Heart left ventricle (tissue), 16 donors: ENCODE measurements around the gene TDO2. TPM values are rescaled to one million over a fixed set of nuclear protein-coding genes. Genes with fewer than 3 reads are reported as not detected.

Experiments
- ATAC-seq, 4 donors: fragments of 200-7000 bp; cut with Tn5 transposase; one replicate each; pipeline ENCODE4 v1.9.1; 2020 to 2022; ENCODE audit warnings: moderate library complexity in 4 of 4, mild to moderate bottlenecking in 3 of 4, moderate number of reproducible peaks in 1 of 4
- DNase-seq, 5 donors: peaks; one replicate each; pipeline ENCODE4 v3.0.0-alpha.2; 2020
- H3K27ac ChIP-seq, 12 donors: fragments of 200-600 bp; sonication (generic) in 4 of 12; one replicate each; pipeline versions ENCODE4 v1.5.0 to v1.8.0; 2016 to 2022; ENCODE audit warnings: mild to moderate bottlenecking in 2 of 12
- H3K27me3 ChIP-seq, 9 donors: fragments of 200-600 bp; sonication (generic) in 2 of 9; one replicate each; pipeline versions ENCODE4 v1.5.1 to v1.8.0; 2016 to 2022; ENCODE audit warnings: mild to moderate bottlenecking in 3 of 9
- H3K36me3 ChIP-seq, 9 donors: fragments of 200-600 bp; sonication (generic) in 2 of 9; one replicate each; pipeline versions ENCODE4 v1.5.0 to v1.8.0; 2018 to 2022; ENCODE audit warnings: mild to moderate bottlenecking in 2 of 9
- H3K4me1 ChIP-seq, 12 donors: fragments of 200-600 bp; sonication (generic) in 4 of 12; one replicate each; pipeline versions ENCODE4 v1.5.0 to v1.8.0; 2016 to 2022; ENCODE audit warnings: mild to moderate bottlenecking in 3 of 12
- H3K4me3 ChIP-seq, 12 donors: fragments of 200-600 bp; sonication (generic) in 4 of 12; one replicate each; pipeline versions ENCODE4 v1.5.0 to v1.8.0; 2017 to 2022; ENCODE audit warnings: mild to moderate bottlenecking in 9 of 12, moderate library complexity in 4 of 12
- H3K9me3 ChIP-seq, 12 donors: fragments of 200-600 bp; sonication (generic) in 4 of 12; one replicate each; pipeline versions ENCODE4 v1.5.0 to v1.8.0; 2016 to 2022; ENCODE audit warnings: mild to moderate bottlenecking in 1 of 12
- POLR2A ChIP-seq, 2 donors: fragments of 450-650 bp; IDR thresholded peaks; one replicate each; pipeline ENCODE4 v1.6.1; 2017; ENCODE audit warnings: antibody characterized with exemption in 2 of 2, mild to moderate bottlenecking in 2 of 2, moderate library complexity in 2 of 2
- WGBS, 4 donors: extraction: QIAGEN DNeasy Blood & Tissue Kit in 2 of 4; methylation state at CpG; one replicate each; pipeline versions ENCODE4 v1.1.5 to v1.1.7; 2013 to 2018; 5-methylcytosine and 5-hydroxymethylcytosine counted together
- intact Hi-C, 10 donors: fragments of 100-400 bp; cut with DNase I; formaldehyde crosslinking; loops; one replicate each; pipeline versions ENCODE4 v1.11.1 to v1.14.2; 2022
- polyA plus RNA-seq, 2 donors: library from polyadenylated mRNA; stranded (reverse); fragments of 200-250 nt; gene quantifications; one replicate each; pipeline ENCODE4 v1.2.3, GENCODE V29; 2013
- total RNA-seq, 9 donors: library from RNA; depleted of rRNA in 2 of 9; stranded (reverse); fragments of >200 nt in 2 of 9; fragmentation: NEBNext Ultra II Directional in 3 of 9; extraction: Animal tissue kit (Norgen Biotek cat#: 25700) in 3 of 9; gene quantifications; one replicate each; pipeline versions ENCODE4 v1.1.0 to v1.2.4, GENCODE V29; 2016 to 2023
- TF ChIP-seq, protein P1 (sequence below), 12 donors: fragments of 200-600 bp; sonication (generic) in 4 of 12; IDR thresholded peaks; one replicate each; pipeline versions ENCODE4 v1.5.0 to v1.8.0; 2018 to 2022; ENCODE audit warnings: antibody characterized with exemption in 12 of 12, mild to moderate bottlenecking in 5 of 12
- donor health status: ischemic (EF 13 %, LVEDD 7.1; RV severe dilation, severe dysfunction).
- donor health status: healthy with polysubstance abuse.
- donor health status: DM: no; HTN: yes; CAD: no.
- donor health status: DM: no; HTN: no; CAD: no.
- donor health status: ischemic (EF 25% LVEDD 6.9; RV normal size, moderate dysfunction).
- donor health status: ischemic (EF 25% LVEDD 5.7; RV mildly dilated, moderate dysfunction).
- donor health status: healthy.
- donor health status: DM: yes; HTN: yes; CAD: no.
- donor health status: ischemic (EF 35%, LVEDD 5.7; RV mildly dilated, moderate dysfunction).
- donor health status: nonischemic (EF 11% LVEDD 7.7; RV severe dilation, severe dysfunction).
- donor health status: DM: yes; HTN: yes; CAD: no.
- donor health status: PGD.
- donor health status: ischemic (EF 29% LVEDD 5.4; RV normal size, mild dysfunction).
- donor health status: nonischemic (EF 23%, LVEDD 6.1; RV moderate dilation, normal function).

The TDO2 gene
- total and polyA plus RNA-seq, 11 donors, result 0.04 to 1.5 (median 0.24) TPM; not detected in 7

DNA sequence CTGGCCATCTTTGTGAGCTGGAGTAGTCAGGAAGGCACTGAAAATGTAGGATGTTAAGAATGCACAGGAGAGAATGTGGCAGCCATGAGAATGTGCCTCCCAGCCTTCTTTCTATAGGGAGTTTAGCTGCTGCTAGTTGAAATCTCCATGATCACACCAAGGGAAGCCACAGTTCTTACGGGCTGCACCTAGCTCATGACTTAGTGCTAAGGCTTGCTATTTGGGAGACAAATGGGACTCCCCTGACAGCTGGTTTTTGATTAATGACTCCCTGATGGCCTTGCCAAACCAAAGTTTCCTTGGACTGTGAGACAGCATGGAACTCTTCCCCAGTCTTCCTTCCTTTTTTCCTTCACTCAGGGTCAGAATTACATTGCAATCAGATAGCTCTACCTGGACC is 41.0 kb downstream of the TDO2 start:
- WGBS, 4 donors, result 84 to 100% (median 92%) methylated on average over 1 of the region's 1 CpG
- TF ChIP-seq, protein P1, sequence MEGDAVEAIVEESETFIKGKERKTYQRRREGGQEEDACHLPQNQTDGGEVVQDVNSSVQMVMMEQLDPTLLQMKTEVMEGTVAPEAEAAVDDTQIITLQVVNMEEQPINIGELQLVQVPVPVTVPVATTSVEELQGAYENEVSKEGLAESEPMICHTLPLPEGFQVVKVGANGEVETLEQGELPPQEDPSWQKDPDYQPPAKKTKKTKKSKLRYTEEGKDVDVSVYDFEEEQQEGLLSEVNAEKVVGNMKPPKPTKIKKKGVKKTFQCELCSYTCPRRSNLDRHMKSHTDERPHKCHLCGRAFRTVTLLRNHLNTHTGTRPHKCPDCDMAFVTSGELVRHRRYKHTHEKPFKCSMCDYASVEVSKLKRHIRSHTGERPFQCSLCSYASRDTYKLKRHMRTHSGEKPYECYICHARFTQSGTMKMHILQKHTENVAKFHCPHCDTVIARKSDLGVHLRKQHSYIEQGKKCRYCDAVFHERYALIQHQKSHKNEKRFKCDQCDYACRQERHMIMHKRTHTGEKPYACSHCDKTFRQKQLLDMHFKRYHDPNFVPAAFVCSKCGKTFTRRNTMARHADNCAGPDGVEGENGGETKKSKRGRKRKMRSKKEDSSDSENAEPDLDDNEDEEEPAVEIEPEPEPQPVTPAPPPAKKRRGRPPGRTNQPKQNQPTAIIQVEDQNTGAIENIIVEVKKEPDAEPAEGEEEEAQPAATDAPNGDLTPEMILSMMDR (IDR thresholded peaks at IDR 0.05), result no peak
- no peak for TF ChIP-seq POLR2A (IDR thresholded peaks at IDR 0.05)
- ATAC-seq (no peak), DNase-seq (no peak)
- Histone ChIP-seq H3K27ac (no peak overlapping the region), H3K4me1 (no peaks in the 10 kb centered on the region), H3K9me3 (no peaks in the 10 kb centered on the region), H3K4me3 (no peak overlapping the region), H3K36me3 (peaks cover 0 to 29% (median 18%) of the 10 kb centered on the region in 9 donors), H3K27me3 (no peaks in the 10 kb centered on the region)
- intact Hi-C loops, result loop anchor here in 1 of 10 donors (10.0 kb wide), 1 partner anchor 540 kb away; no protein-coding TSS in a partner anchor

DNA sequence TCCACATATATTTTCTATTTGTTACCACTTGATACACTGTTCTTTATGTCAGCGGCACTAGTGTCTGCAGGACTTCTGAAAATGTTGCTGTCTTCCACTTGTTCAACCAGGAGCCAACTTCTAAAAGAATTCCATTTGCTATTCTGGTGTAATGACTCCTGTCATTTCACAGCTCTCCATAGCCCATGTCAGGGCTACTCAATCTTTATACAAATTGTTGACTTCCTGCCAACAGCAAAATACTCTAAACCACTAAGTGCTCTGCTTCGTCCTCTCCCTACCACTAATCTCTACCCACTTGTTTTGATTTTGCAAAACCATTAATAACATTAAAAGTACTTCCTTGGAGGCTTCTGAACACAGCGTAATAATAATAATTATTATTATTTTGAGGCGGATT is 43.0 kb downstream of the TDO2 start:
- 40 to 51% (median 45%) methylated on average over 4 of the region's 4 CpGs for WGBS, 4 donors
- no peak for DNase-seq
- peak in 3 of 4 donors; percentile 50 to 54 (median 51) for ATAC-seq
- Histone ChIP-seq H3K9me3 (no peaks in the 10 kb centered on the region), H3K4me3 (no peak overlapping the region), H3K36me3 (peaks cover 0 to 9% (median 7%) of the 10 kb centered on the region in 9 donors), H3K4me1 (peaks cover 0 to under 1% (median 0%) of the 10 kb centered on the region in 12 donors), H3K27me3 (no peaks in the 10 kb centered on the region), H3K27ac (no peak overlapping the region)
- no peak for TF ChIP-seq POLR2A (IDR thresholded peaks at IDR 0.05)
- TF ChIP-seq, protein P1 (IDR thresholded peaks at IDR 0.05), result no peak
- intact Hi-C loops, result loop anchor here in 1 of 10 donors (10.0 kb wide), 1 partner anchor 542 kb away; no protein-coding TSS in a partner anchor

DNA sequence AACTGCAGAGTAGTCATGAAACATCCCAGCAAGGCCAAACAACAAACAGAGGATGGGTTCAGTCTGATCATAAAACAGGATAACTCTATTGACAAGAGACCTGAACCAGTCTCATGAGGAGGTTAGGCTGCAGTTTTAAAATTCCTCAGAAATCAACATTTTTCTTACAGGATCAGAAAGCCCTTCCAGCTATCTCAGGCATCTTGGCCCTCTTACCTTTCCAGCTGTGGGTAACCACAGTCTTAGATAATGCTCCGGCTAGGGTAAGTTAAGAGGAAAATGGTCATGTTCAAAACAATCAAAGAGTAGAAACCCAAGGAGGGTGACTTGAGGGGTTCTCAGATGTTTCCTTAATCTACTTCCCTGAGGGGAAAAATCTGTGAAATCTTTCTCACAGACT is 45.0 kb downstream of the TDO2 start:
- Histone ChIP-seq H3K4me3 (no peak overlapping the region), H3K27me3 (no peaks in the 10 kb centered on the region), H3K4me1 (peaks cover 0 to 11% (median 0%) of the 10 kb centered on the region in 12 donors), H3K36me3 (no peaks in the 10 kb centered on the region), H3K9me3 (no peaks in the 10 kb centered on the region), H3K27ac (no peak overlapping the region)
- DNase-seq (no peak), ATAC-seq (no peak)
- 69 to 87% (median 74%) methylated on average over 1 of the region's 1 CpG for WGBS, 4 donors
- intact Hi-C loops, result loop anchor here in 1 of 10 donors (10.0 kb wide), 1 partner anchor 544 kb away; no protein-coding TSS in a partner anchor
- no peak for TF ChIP-seq POLR2A (IDR thresholded peaks at IDR 0.05)
- TF ChIP-seq, protein P1 (IDR thresholded peaks at IDR 0.05), result no peak

DNA sequence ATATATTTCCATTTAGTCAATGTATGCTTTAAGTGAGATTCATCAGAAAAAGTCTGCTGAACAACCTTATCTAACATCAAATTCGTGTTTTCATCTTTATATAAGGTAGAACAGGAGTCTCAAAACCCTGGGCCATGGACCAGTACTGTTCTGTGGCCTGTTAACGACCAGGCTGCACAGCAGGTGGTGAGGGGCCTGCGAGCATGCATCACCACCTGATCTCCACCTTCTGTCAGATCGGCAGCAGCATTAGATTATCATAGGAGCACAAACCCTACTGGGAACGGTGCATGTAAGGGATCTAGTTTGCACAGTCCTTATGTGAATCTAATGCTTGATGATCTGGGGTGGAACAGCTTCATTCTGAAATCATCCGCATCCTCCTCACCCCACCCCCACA is 47.0 kb downstream of the TDO2 start:
- no peak overlapping the region for H3K27ac ChIP-seq
- H3K9me3 ChIP-seq, result no peaks in the 10 kb centered on the region
- H3K4me1 ChIP-seq, result peaks cover 0 to 17% (median 2%) of the 10 kb centered on the region in 12 donors
- ATAC-seq, result no peak
- no peaks in the 10 kb centered on the region for H3K27me3 ChIP-seq
- TF ChIP-seq, protein P1 (IDR thresholded peaks at IDR 0.05), result no peak
- no peak for TF ChIP-seq POLR2A (IDR thresholded peaks at IDR 0.05)
- no peak overlapping the region for H3K4me3 ChIP-seq
- intact Hi-C loops, result loop anchor here in 9 of 10 donors (5.0 to 10.0 kb wide), 4 partner anchors 138 to 548 kb away; no protein-coding TSS in a partner anchor
- DNase-seq, result no peak
- H3K36me3 ChIP-seq, result no peaks in the 10 kb centered on the region
- 79 to 84% (median 83%) methylated on average over 6 of the region's 6 CpGs for WGBS, 4 donors
